Retinal pigment epithelial cell (primary cell): ENCODE data around the gene BTBD16.

Experiments
- DNase-seq: peaks from one replicate; pipeline ENCODE4 v3.0.0-alpha.2; 2010; ENCODE audit warnings: low read depth
- H3K4me3 ChIP-seq: 2 replicates; pipeline ENCODE4 v1.5.1; 2011; ENCODE audit warnings: mild to moderate bottlenecking, low read length, control low read depth, moderate library complexity
- CTCF ChIP-seq: conservative IDR thresholded peaks from 2 replicates; pipeline ENCODE4 v1.5.1; 2011; ENCODE audit warnings: low read depth, low read length, control low read depth, inconsistent platforms

The BTBD16 gene

DNA sequence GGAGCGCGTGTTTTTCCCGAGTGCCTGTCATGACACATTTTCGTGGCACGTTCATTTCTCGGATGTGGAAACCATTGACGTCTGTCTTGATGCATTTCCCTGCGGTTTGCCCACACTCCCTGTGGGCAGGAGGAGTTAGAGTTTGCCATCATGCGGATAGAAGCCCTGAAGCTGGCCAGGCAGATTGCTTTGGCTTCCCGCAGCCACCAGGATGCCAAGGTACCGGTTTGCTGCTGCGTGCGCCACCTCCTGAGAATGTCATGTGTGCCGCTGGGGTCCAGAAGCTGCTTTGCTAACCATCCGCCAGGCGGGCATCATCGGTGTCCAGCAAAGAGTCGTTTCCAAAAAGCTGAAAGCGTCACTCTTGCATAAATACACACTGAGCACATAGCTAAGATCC lies 40.9 kb upstream of the BTBD16 start:
- H3K4me3 ChIP-seq = no peak overlapping the region
- no peak for DNase-seq
- no peak for TF ChIP-seq CTCF

- peak; percentile 75 for DNase-seq
- H3K4me3 ChIP-seq = no peak overlapping the region
- TF ChIP-seq CTCF = no peak
Observed at GRCh38 chr10:122232769-122233168, 38.3 kb upstream of the BTBD16 start.

DNA sequence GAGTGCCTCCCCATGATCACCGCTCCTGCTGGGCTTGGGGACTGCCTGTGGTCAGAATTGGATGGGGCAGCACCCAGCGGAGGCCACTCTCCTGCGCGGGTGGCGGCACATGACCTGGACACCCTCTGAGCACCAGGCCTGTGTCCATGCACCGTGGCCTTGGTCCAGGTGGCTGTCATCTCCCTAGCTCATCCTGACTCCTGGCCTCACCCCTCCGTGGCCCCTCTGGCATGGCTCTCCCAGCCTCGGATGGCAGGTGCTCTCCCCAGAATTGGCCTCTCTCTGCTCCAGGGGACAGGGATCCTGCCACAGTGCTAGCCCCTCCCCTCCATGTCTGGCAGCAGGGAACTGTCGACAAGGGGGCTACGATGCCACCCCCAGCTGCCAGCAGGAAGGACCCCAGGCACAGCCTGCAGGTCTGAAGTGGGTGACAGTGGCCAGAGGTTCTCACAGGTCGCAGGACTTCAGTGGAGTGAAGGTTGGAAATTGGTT lies 37.2 kb upstream of the BTBD16 start:
- H3K4me3 ChIP-seq = no peak overlapping the region
- TF ChIP-seq CTCF = no peak
- DNase-seq = no peak

GRCh38 chr10:122234416-122234815 lies 36.7 kb upstream of the BTBD16 start:
- no peak for DNase-seq
- no peak overlapping the region for H3K4me3 ChIP-seq
- no peak for TF ChIP-seq CTCF

GRCh38 chr10:122236690-122237306 lies 34.3 kb upstream of the BTBD16 start:
- DNase-seq = no peak
- no peak overlapping the region for H3K4me3 ChIP-seq
- no peak for TF ChIP-seq CTCF

- no peak for TF ChIP-seq CTCF
- no peak for DNase-seq
- H3K4me3 ChIP-seq = no peak overlapping the region
Observed at GRCh38 chr10:122237331-122237990, 33.6 kb upstream of the BTBD16 start.

GRCh38 chr10:122239578-122240257 lies 31.4 kb upstream of the BTBD16 start:
- no peak overlapping the region for H3K4me3 ChIP-seq
- TF ChIP-seq CTCF = no peak
- no peak for DNase-seq
